HFF-Myc (cell line): ENCODE measurements around the gene CUX1.

ENCODE experiments used
- DNase-seq: peaks from one replicate; pipeline ENCODE4 v3.0.0-alpha.2; 2011; ENCODE audit warnings: low read depth; ENCODE audit errors: extremely low read depth
- H3K4me3 ChIP-seq: replicated peaks from 2 replicates; pipeline ENCODE4 v1.5.1; 2011; ENCODE audit warnings: low read depth, mild to moderate bottlenecking, control low read depth, low read length
- CTCF ChIP-seq: IDR thresholded peaks from 2 replicates; pipeline ENCODE4 v1.5.1; 2012; ENCODE audit warnings: mild to moderate bottlenecking, low read depth, low read length, control low read depth; ENCODE audit errors: missing control alignments

The CUX1 gene

GRCh38 chr7:101977249-101977648, 159.8 kb downstream of the CUX1 start:
- H3K4me3 ChIP-seq: no peak overlapping the region
- TF ChIP-seq CTCF: no peak
- DNase-seq: no peak

GRCh38 chr7:101978683-101979082, 161.3 kb downstream of the CUX1 start:
- DNase-seq: no peak
- TF ChIP-seq CTCF: no peak
- H3K4me3 ChIP-seq: no peak overlapping the region

GRCh38 chr7:101983147-101983811, 165.9 kb downstream of the CUX1 start:
- no peak for TF ChIP-seq CTCF
- no peak overlapping the region for H3K4me3 ChIP-seq
- no peak for DNase-seq

GRCh38 chr7:101984133-101984879, 166.9 kb downstream of the CUX1 start:
- no peak overlapping the region for H3K4me3 ChIP-seq
- no peak for TF ChIP-seq CTCF
- no peak for DNase-seq

- no peak for TF ChIP-seq CTCF
- H3K4me3 ChIP-seq: no peak overlapping the region
- DNase-seq: no peak
Observed at GRCh38 chr7:101985057-101985902, 167.9 kb downstream of the CUX1 start.

- no peak for DNase-seq
- TF ChIP-seq CTCF: no peak
- H3K4me3 ChIP-seq: no peak overlapping the region
Observed at GRCh38 chr7:101985903-101986734, 168.7 kb downstream of the CUX1 start.
